HEK293T (cell line): ENCODE results near the gene XIAP.
"Not testable (repeated sequence)": the region's sequence is repeated elsewhere in the genome, so short reads cannot be mapped to it uniquely, and the experiment has no call there.

ENCODE experiments used
- CTCF ChIA-PET: fragments of 350-600 bp; formaldehyde crosslinking; extraction: SDS; loops from one replicate; lab custom pipeline; 2021; ENCODE audit warnings: antibody characterized with exemption, inconsistent platforms; lab: Yijun Ruan, JAX
- POLR2A ChIA-PET: fragments of 350-600 bp; formaldehyde crosslinking; extraction: SDS; loops from one replicate; lab custom pipeline; 2020; ENCODE audit warnings: antibody characterized with exemption, inconsistent platforms; lab: Yijun Ruan, JAX
- DNase-seq: peaks from one replicate; pipeline ENCODE4 v3.0.0; 2012; ENCODE audit warnings: mixed read lengths; ENCODE audit errors: extremely low spot score
- ARNT ChIP-seq: fragments of 450-650 bp; IDR thresholded peaks from 2 replicates; pipeline ENCODE4 v1.6.1; 2017; ENCODE audit warnings: mild to moderate bottlenecking
- BHLHE40 ChIP-seq: fragments of 450-650 bp; IDR thresholded peaks from 2 replicates; pipeline ENCODE4 v1.6.1; 2016; ENCODE audit warnings: mild to moderate bottlenecking, moderate library complexity, borderline replicate concordance
- CTBP1 ChIP-seq: fragments of 450-650 bp; IDR thresholded peaks from 2 replicates; pipeline ENCODE4 v1.6.1; 2016; ENCODE audit warnings: borderline replicate concordance
- ELF4 ChIP-seq: fragments of 450-650 bp; IDR thresholded peaks from 2 replicates; pipeline ENCODE4 v1.6.1; 2017; ENCODE audit warnings: antibody characterized with exemption
- FOXA1 ChIP-seq: fragments of 450-650 bp; IDR thresholded peaks from 2 replicates; pipeline ENCODE4 v1.6.1; 2016; ENCODE audit warnings: mild to moderate bottlenecking
- FOXK2 ChIP-seq: fragments of 450-650 bp; IDR thresholded peaks from 2 replicates; pipeline ENCODE4 v1.6.1; 2016; ENCODE audit warnings: mild to moderate bottlenecking
- FOXM1 ChIP-seq: fragments of 450-650 bp; IDR thresholded peaks from 2 replicates; pipeline ENCODE4 v1.6.1; 2017; ENCODE audit warnings: mild to moderate bottlenecking, borderline replicate concordance
- HDGF ChIP-seq: fragments of 450-650 bp; IDR thresholded peaks from 2 replicates; pipeline ENCODE4 v1.6.1; 2017; ENCODE audit warnings: antibody characterized with exemption, borderline replicate concordance
- L3MBTL2 ChIP-seq: fragments of 450-650 bp; conservative IDR thresholded peaks from 2 replicates; pipeline ENCODE4 v1.6.1; 2016; ENCODE audit warnings: mild to moderate bottlenecking
- LEF1 ChIP-seq: fragments of 450-650 bp; IDR thresholded peaks from 2 replicates; pipeline ENCODE4 v1.6.1; 2017; ENCODE audit warnings: mild to moderate bottlenecking, borderline replicate concordance
- NFRKB ChIP-seq: fragments of 450-650 bp; IDR thresholded peaks from 2 replicates; pipeline ENCODE4 v1.6.1; 2016; ENCODE audit warnings: mild to moderate bottlenecking, moderate library complexity
- SP1 ChIP-seq: fragments of 450-650 bp; IDR thresholded peaks from 2 replicates; pipeline ENCODE4 v1.6.1; 2017
- SUZ12 ChIP-seq: fragments of 450-650 bp; IDR thresholded peaks from 2 replicates; pipeline ENCODE4 v1.6.1; 2016; ENCODE audit warnings: mild to moderate bottlenecking
- TARDBP ChIP-seq: fragments of 450-650 bp; IDR thresholded peaks from 2 replicates; pipeline ENCODE4 v1.6.1; 2016
- ZNF384 ChIP-seq: fragments of 450-650 bp; IDR thresholded peaks from 2 replicates; pipeline ENCODE4 v1.6.1; 2016
- TF ChIP-seq, protein P1 (sequence below): fragments of 450-650 bp; IDR thresholded peaks from 2 replicates; pipeline ENCODE4 v1.6.1; 2016

Gene XIAP

DNA sequence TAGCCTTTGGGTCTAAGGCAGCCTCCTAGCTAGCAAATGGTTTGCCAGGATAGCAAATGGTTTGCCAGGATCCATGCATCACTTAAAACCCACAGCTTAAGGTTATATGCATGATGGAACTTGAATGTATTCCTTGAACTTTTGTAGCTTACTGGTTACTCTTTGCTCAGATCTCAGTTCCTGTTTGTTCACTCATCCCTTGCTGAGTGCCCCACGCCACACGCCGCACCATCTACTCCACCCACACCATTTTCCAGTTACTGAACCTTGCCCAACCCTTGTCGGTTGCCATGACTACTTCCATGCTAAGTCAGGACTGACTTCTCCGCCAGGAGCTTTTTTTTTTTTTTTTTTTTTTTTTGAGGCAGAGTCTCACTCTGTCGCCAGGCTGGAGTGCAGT lies 29.5 kb upstream of the XIAP start:
- TF ChIP-seq ZNF384, result peak; percentile 49; the same call in 1 of the 2 replicates
- no peak for TF ChIP-seq L3MBTL2
- POLR2A ChIA-PET, result interaction anchor here (0.9 kb wide), 1 partner anchor 17 kb away, joined by 3 read pairs; no protein-coding TSS in a partner anchor
- DNase-seq, result no peak
- CTCF ChIA-PET, result interaction anchor here (1.4 kb wide), 1 partner anchor 53 kb away, joined by 3 read pairs; no protein-coding TSS in a partner anchor

DNA sequence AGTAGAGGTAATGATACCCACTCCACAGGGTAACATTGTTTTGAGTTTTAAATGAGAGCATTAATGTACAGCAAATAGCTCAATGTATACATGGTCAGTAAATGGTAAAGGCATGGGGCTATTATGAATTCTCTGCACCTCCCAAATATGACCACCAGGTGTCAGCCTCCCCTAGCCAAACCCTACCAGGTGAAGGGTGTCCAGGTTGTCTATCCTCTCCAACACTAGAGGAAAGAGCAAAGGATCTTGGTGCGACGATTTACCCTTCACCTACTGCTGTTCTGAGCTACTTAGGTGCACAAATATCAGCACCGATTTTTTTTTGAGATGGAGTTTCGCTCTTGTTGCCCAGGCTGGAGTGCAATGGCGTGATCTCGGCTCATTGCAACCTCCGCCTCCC lies 26.5 kb upstream of the XIAP start:
- ChIA-PET CTCF (interaction anchor here (0.5 to 3.8 kb wide), 32 partner anchors 8 to 584 kb away, joined by 3 to 16 read pairs (median 4); no protein-coding TSS in a partner anchor), POLR2A (interaction anchor here (0.8 to 3.2 kb wide), 3 partner anchors 13 to 129 kb away, joined by 3 to 14 read pairs (median 4); partner anchors contain the start of gene XIAP)
- TF ChIP-seq, protein P1, sequence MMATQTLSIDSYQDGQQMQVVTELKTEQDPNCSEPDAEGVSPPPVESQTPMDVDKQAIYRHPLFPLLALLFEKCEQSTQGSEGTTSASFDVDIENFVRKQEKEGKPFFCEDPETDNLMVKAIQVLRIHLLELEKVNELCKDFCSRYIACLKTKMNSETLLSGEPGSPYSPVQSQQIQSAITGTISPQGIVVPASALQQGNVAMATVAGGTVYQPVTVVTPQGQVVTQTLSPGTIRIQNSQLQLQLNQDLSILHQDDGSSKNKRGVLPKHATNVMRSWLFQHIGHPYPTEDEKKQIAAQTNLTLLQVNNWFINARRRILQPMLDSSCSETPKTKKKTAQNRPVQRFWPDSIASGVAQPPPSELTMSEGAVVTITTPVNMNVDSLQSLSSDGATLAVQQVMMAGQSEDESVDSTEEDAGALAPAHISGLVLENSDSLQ, result peak; percentile 13; the same call in 1 of the 2 replicates
- TF ChIP-seq CTBP1 (no peak), ELF4 (no peak)
- peak; percentile 84 for DNase-seq

DNA sequence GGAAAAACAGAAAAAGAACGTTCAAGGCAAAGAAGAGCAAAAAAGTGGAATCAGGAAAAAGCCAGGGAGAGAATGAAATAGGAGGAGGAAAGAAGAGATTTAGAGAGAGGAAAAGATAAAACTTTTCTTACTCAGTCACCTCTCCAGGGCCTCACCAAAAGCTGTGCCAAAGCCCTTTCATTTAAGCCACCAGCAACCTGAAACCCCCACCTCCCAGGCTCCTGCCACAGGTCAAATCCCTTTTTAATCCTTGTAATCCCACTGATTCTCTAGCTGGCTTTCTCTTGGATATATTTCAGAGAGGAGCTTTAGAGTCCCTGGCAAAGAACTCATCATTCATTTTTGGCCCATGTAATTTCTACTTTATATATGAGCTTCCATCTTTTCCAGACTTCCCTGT lies 25.7 kb upstream of the XIAP start:
- TF ChIP-seq ARNT (no peak), BHLHE40 (no peak), FOXA1 (no peak), ZNF384 (no peak), LEF1 (no peak)
- DNase-seq, result no peak
- CTCF ChIA-PET, result interaction anchor here (0.6 to 3.8 kb wide), 19 partner anchors 9 to 585 kb away, joined by 3 to 16 read pairs (median 4); no protein-coding TSS in a partner anchor
- POLR2A ChIA-PET, result interaction anchor here (2.0 to 3.2 kb wide), 2 partner anchors 13 to 26 kb away, joined by 7 to 14 read pairs; partner anchors contain the start of gene XIAP

DNA sequence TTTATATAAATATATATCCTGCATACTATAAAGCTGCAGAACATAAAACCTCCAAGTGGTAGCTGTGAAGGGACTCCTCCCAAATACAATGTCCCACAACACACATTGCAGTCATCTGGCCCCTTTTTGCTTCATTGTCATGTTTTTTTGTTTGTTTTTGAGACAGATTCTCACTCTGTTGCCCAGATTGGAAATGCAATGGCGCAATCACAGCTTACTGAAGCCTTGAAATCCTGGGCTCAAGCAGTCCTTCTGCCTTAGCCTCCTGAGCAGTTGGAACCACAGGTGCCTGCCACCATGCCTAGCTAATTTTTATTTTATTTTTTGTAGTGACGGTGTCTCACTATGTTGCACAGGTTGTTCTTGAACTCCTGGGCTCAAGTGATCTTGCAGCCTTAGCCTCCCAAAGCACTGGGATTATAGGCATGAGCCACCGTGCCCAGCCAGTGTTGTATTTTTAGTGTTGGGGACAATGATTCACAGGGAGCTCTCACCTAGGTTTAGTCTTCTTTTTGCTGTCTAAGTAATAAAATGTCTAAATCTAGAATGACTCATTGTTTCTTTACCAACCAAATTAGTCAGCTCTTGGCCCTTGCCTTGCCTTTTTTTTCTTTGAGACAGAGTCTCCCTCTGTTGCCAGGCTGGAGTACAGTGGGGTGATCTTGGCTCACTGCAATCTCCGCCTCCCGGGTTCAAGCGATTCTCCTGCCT lies 24.0 kb upstream of the XIAP start:
- ChIA-PET POLR2A (interaction anchor here (1.0 to 3.2 kb wide), 4 partner anchors 11 to 25 kb away, joined by 3 to 14 read pairs (median 5); partner anchors contain the start of gene XIAP), CTCF (interaction anchor here (0.7 to 3.8 kb wide), 4 partner anchors 58 to 183 kb away, joined by 3 to 16 read pairs (median 4); no protein-coding TSS in a partner anchor)
- TF ChIP-seq FOXA1, result no peak
- TF ChIP-seq, protein P1, result no peak
- TF ChIP-seq FOXM1, result no peak
- no peak for TF ChIP-seq ZNF384
- no peak for TF ChIP-seq L3MBTL2
- TF ChIP-seq CTBP1, result no peak
- TF ChIP-seq ELF4, result no peak
- DNase-seq, result no peak

DNA sequence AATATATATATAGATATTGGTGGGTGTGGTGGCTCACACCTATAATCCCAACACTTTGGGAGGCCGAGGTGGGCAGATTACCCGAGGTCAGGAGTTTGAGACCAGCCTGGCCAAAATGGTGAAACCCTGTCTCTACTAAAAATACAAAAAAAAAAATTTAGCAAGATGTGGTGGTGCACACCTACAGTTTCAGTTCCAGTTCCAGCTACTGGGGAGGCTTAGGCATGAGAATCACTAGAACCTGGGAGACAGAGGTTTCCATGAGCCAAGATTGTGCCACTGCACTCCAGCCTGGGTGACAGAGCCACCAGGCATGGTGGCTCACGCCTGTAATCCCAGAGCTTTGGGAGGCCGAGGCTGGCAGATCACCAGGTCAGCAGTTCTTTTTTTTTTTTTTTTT lies 14.7 kb upstream of the XIAP start:
- POLR2A ChIA-PET, CTCF ChIA-PET, DNase-seq: not testable (repeated sequence)

DNA sequence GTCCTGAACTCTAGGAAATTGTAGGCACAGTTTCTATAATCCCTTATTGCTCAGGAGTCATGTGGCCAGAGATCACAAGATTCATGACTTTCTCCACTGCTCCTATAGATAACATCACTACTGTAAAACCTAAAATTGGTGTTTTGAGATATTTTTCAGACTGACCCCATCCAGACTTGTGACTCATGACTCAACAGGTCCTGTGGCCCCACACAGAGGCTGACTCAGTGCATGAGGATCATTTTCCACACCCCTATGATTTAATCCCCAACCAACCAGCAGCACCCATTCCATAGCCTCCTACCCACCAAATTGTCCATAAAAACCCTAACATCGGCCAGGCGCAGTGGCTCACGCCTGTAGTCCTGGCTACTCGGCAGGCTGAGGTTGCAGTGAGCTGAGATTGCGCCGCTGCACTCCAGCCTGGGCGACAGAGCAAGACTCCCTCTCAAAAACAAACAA lies 13.2 kb upstream of the XIAP start:
- POLR2A ChIA-PET, result interaction anchor here (1.1 to 1.6 kb wide), 4 partner anchors 12 to 43 kb away, joined by 3 to 14 read pairs (median 4); no protein-coding TSS in a partner anchor
- DNase-seq, result no peak
- CTCF ChIA-PET, result no interaction called here
- TF ChIP-seq ZNF384 (no peak), FOXK2 (no peak), BHLHE40 (no peak), SUZ12 (no peak), CTBP1 (no peak; the same call in 1 of the 2 replicates), FOXM1 (no peak), ELF4 (no peak; the same call in 1 of the 2 replicates), SP1 (no peak), L3MBTL2 (no peak), NFRKB (no peak), LEF1 (no peak), TARDBP (no peak), HDGF (no peak), ARNT (no peak)

DNA sequence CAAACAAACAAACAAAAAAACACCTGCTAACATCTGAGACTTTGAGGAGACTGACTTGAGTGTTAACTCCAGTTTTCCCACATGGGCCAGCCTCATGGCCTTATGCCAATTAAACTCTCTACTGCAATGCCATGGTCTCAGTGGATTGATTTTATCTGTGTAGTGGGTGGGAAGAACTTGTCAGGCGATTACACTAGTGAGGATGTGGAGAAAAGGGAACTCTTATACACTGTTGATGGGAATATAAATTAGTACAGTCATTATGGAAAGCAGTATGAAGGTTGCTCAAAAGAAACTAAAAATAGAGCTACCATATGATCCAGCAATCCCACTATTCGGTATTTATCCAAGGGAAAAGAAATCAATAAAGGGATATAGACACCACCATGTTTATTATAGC lies 12.8 kb upstream of the XIAP start:
- no peak for DNase-seq
- ChIA-PET CTCF (no interaction called here), POLR2A (interaction anchor here (0.7 to 1.6 kb wide), 5 partner anchors 10 to 43 kb away, joined by 3 to 14 read pairs (median 4); no protein-coding TSS in a partner anchor)
- TF ChIP-seq NFRKB (no peak; the same call in 1 of the 2 replicates), L3MBTL2 (0 out of 2 replicates have a peak, but pooled peaks have one; percentile 24)

DNA sequence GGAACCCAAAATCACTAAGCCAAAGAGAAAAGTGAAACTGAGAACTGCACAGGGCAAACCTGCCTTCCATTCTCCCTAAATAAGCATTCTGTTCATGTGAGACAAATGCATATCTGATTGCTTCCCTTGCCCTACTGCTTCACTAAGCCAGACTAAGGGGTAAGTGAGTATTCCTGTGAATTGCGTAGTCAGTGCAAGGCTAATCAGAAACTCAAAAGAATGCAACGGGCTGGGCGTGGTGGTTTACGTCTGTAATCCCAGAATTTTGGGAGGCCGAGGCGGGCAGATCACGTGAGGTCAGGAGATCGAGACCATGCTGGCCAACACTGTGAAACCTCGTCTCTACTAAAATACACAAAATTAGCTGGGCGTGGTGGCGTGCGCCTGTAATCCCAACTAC lies 10.8 kb upstream of the XIAP start:
- CTCF ChIA-PET, result no interaction called here
- no peak for DNase-seq
- POLR2A ChIA-PET, result no interaction called here
- TF ChIP-seq BHLHE40, result no peak
- TF ChIP-seq SUZ12, result no peak
- no peak for TF ChIP-seq SP1
- no peak for TF ChIP-seq ARNT
- TF ChIP-seq FOXM1, result no peak
- TF ChIP-seq L3MBTL2, result no peak
- TF ChIP-seq FOXK2, result no peak
- no peak for TF ChIP-seq LEF1
- TF ChIP-seq, protein P1, result no peak
- TF ChIP-seq NFRKB, result no peak
- TF ChIP-seq ZNF384, result no peak
- TF ChIP-seq HDGF, result no peak
